Measurements from ENCODE around the gene RAP1GAP2.

Gene RAP1GAP2

DNA sequence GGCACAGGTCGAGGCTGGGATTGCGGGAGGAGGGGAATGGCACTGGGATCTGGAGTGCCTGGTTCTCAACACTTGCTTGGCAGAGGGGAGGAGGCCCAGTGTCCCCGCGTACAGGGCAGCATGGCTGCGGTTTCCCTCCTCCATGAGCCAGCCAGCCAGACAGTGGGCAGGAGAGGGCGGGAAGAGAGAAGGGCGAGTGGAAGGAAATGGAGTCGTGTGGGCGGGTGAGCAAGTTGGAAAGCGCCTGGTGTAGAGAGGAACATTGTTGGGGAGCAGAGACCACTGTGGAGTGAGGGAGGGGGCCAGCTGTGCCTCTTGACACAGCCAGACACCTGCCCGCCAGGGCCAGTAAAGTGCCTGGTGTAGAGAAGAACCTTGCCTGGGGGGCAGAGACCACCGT lies 136.7 kb downstream of the RAP1GAP2 start:
- no peak for DNase-seq (ENCODE audit: low read depth)
- TF ChIP-seq, protein P1, sequence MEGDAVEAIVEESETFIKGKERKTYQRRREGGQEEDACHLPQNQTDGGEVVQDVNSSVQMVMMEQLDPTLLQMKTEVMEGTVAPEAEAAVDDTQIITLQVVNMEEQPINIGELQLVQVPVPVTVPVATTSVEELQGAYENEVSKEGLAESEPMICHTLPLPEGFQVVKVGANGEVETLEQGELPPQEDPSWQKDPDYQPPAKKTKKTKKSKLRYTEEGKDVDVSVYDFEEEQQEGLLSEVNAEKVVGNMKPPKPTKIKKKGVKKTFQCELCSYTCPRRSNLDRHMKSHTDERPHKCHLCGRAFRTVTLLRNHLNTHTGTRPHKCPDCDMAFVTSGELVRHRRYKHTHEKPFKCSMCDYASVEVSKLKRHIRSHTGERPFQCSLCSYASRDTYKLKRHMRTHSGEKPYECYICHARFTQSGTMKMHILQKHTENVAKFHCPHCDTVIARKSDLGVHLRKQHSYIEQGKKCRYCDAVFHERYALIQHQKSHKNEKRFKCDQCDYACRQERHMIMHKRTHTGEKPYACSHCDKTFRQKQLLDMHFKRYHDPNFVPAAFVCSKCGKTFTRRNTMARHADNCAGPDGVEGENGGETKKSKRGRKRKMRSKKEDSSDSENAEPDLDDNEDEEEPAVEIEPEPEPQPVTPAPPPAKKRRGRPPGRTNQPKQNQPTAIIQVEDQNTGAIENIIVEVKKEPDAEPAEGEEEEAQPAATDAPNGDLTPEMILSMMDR (IDR thresholded peaks at IDR 0.05; ENCODE audit: control insufficient read depth, insufficient read depth, low read depth, low read length, missing control alignments) = no peak
- H3K4me3 ChIP-seq (ENCODE audit: control insufficient read depth, low read depth, low read length) = no peak overlapping the region

DNA sequence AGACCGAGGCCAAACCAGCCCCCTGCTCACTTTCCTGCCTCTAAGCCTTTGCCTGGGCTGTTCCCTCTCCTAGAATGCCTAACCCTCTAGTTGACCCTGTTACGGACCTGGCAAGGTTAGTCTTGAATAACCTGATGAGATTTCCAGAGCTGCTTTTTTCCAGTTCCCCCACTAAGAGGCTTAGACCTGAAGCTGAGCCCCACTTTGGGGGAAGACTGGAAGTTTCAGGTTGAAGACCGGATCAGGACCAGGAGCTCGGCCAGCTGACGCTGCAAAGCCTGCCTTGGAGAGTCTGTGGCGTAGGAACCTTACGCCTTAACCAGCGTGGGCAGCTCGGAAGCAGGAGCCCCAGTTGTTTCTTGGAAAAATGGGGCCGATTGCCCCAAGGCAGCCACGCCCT lies 137.4 kb downstream of the RAP1GAP2 start:
- no peak overlapping the region for H3K4me3 ChIP-seq (ENCODE audit: control insufficient read depth, low read depth, low read length)
- DNase-seq (ENCODE audit: low read depth) = no peak
- TF ChIP-seq, protein P1 (IDR thresholded peaks at IDR 0.05; ENCODE audit: control insufficient read depth, insufficient read depth, low read depth, low read length, missing control alignments) = no peak

DNA sequence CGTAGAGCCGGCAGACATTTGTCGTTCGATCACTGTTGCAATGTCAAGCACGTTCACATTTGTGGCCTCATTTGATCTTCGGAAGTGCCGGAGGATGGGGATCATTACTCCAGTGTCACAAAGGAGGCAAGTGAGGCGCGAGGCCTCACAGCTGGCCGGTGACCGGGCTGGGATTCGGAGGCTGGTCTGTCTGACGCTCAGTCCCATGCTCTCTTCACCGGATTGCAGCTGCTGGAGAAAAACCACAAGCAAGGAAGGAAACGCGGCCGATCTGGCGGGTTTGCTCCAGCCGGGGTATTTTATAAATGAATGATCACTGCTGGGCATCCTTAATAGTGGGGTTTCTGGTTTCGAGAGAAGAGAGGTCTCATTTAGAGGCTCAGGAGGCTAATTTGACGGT lies 139.4 kb downstream of the RAP1GAP2 start:
- no peak for DNase-seq (ENCODE audit: low read depth)
- H3K4me3 ChIP-seq (ENCODE audit: control insufficient read depth, low read depth, low read length) = no peak overlapping the region
- TF ChIP-seq, protein P1 (IDR thresholded peaks at IDR 0.05; ENCODE audit: control insufficient read depth, insufficient read depth, low read depth, low read length, missing control alignments) = no peak

DNA sequence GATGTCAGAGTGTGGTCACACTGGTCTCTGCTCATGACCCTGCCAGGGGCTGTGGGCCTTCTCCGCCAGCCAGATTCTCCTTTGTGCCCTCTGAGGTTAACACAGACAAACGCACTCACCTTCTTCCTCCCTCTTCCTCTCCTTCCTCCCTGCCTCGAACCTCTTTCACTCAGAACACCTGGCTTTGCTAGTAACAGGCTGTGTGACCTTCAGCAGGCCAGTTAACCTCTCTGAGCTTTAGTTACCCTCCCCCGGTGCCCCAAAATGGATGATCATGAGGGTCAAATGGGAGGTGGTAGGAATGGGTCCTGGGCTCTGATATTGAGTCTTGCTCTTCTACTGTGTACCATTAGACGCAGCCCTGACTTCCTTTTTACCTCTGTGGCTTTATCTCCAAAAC lies 140.1 kb downstream of the RAP1GAP2 start:
- TF ChIP-seq, protein P1 (IDR thresholded peaks at IDR 0.05; ENCODE audit: control insufficient read depth, insufficient read depth, low read depth, low read length, missing control alignments) = no peak
- no peak for DNase-seq (ENCODE audit: low read depth)
- H3K4me3 ChIP-seq (ENCODE audit: control insufficient read depth, low read depth, low read length) = no peak overlapping the region

DNA sequence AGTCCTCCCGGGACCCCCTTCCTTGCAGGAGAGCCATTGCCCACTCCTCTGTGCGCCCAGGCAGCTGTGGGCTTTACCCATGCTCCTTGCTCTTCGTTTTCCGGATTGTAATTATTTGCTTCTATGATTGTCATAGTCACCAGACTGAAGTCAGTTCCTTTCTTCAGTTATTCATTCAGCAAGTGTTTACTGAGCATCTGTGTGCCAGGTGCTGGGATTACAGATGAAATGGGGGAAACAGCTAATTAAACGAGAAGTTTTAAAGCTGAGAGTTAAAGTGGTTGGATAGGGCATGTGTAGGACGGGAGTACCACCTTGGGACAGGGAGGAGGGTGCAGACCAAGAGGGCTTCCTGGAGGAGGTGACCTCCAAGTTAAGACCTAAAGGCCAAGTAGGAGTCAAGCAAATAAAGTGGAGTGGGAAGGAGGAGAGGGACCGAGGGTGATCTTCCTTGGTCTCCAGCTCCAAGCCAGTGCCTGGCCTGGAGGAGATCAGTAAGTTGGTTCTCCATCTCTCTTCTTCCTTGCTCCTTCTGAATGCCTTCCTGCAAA lies 140.6 kb downstream of the RAP1GAP2 start:
- no peak overlapping the region for H3K4me3 ChIP-seq (ENCODE audit: control insufficient read depth, low read depth, low read length)
- TF ChIP-seq, protein P1 (IDR thresholded peaks at IDR 0.05; ENCODE audit: control insufficient read depth, insufficient read depth, low read depth, low read length, missing control alignments) = no peak
- DNase-seq (ENCODE audit: low read depth) = no peak

DNA sequence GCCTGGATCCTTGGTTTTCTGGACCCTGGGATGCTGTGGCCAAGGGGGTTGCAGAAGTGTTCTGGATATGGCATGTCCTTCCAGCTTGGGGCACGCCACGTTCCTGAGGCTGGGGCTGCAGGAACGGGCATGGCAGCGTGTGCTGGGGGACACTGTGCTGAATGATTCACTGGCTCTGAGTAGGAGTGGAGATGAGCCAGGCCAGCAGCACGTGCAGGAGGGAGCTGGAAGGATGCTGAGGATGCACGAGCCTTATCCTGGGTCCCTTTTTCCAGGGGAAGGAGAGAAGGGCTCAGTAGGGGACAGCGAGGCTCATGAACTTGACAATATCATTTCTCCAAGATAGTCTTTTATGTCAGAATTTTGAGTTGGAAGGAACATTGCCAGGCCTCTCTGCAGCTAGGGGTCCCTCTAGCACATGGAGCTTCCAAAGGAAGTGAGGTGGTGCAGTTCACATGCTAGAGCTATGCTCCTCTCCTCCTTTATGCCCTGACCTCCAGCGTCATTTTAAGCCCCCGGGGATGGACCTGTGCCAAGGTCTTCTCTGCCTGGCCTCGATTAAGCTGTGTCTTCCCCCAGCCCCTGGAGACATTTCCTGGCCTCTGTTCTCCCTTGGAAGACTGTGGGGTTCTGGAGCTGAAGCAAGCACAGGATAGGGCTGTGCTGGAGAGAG lies 141.2 kb downstream of the RAP1GAP2 start:
- H3K4me3 ChIP-seq (ENCODE audit: control insufficient read depth, low read depth, low read length) = no peak overlapping the region
- no peak for DNase-seq (ENCODE audit: low read depth)
- TF ChIP-seq, protein P1 (IDR thresholded peaks at IDR 0.05; ENCODE audit: control insufficient read depth, insufficient read depth, low read depth, low read length, missing control alignments) = no peak
